Body of pancreas (tissue), 4 donors: ENCODE measurements around the gene ARAP2. TPM values are rescaled to one million over a fixed set of nuclear protein-coding genes. Genes with fewer than 3 reads are reported as not detected.

Experiments used
- ATAC-seq: fragments of 150-250 bp; one replicate; pipeline ENCODE4 v1.9.1; 2016
- DNase-seq, 4 donors: peaks; one replicate each; pipeline ENCODE4 v3.0.0-alpha.2; 2019
- H3K27ac ChIP-seq, 4 donors: fragments of 200-600 bp; sonication (generic); 1 replicate in 3 of 4; 2 replicates in 1 of 4; pipeline versions ENCODE4 v1.5.1 to v1.6.1; 2016 to 2019; ENCODE audit warnings: mild to moderate bottlenecking in 1 of 4, mixed read lengths in 1 of 4, moderate library complexity in 1 of 4
- H3K27me3 ChIP-seq, 2 donors: fragments of 200-600 bp; sonication (generic); one replicate each; pipeline ENCODE4 v1.6.0; 2016; ENCODE audit warnings: mild to moderate bottlenecking in 1 of 2
- H3K36me3 ChIP-seq, 2 donors: fragments of 200-600 bp; sonication (generic); replicated peaks in 1 of 2; 2 replicates each; pipeline ENCODE4 v1.5.1; 2016; ENCODE audit warnings: low read depth in 2 of 2; ENCODE audit not compliant: insufficient read depth in 1 of 2
- H3K4me1 ChIP-seq: fragments of 200-600 bp; sonication (generic); one replicate; pipeline ENCODE4 v1.6.0; 2016
- H3K4me3 ChIP-seq, 2 donors: fragments of 200-600 bp; sonication (generic); 1 replicate in 1 of 2; 2 replicates in 1 of 2; pipeline ENCODE4 v1.5.1; 2016 to 2019
- H3K9me3 ChIP-seq, 3 donors: fragments of 200-600 bp; sonication (generic); 1 replicate in 2 of 3; 2 replicates in 1 of 3; pipeline ENCODE4 v1.5.1; 2016
- CTCF ChIP-seq, 7 experiments: fragments of 450-650 bp in 4 of 7; fragments of 200-600 bp in 3 of 7; sonication (generic) in 3 of 7; IDR thresholded peaks; one replicate each; pipeline ENCODE4 v1.5.1; 2016 to 2019; ENCODE audit warnings: antibody characterized with exemption in 7 of 7
- POLR2A ChIP-seq, 3 donors: fragments of 450-650 bp; IDR thresholded peaks; one replicate each; pipeline ENCODE4 v1.6.1; 2016; ENCODE audit warnings: antibody characterized with exemption in 3 of 3, mild to moderate bottlenecking in 2 of 3
- WGBS, 2 donors: methylation state at CpG; one replicate each; pipeline ENCODE4 v1.1.5; 2017; 5-methylcytosine and 5-hydroxymethylcytosine counted together
- intact Hi-C: fragments of 100-400 bp; cut with DNase I; formaldehyde crosslinking; loops from one replicate; pipeline ENCODE4 v1.15.1; 2023
- total RNA-seq, 2 donors: library from RNA; depleted of rRNA; stranded (reverse); fragments of >200 nt; gene quantifications; one replicate each; pipeline ENCODE4 v1.1.0, GENCODE V29; 2016

ARAP2 gene
- total RNA-seq, 2 donors from 2014 or later: 12.5 to 14.3 TPM

DNA sequence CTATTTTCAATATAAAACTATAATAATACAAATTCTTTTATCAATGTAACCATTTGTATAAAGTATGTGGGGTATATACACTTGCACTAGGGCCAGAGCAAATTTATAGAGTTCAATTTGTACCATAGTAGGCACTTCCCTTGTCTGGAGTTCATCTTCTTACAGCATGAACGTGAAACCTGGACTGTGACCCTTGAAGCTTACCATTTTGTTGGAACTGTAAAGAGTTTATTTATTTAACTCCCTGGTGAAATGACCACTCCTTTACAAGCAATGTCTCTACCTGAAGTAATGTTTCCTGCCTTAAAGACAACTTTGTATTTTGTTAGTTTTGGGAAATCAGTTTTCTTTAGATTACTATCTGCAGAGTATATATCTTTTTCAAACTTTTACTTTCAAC is 188.2 kb downstream of the ARAP2 start:
- ATAC-seq (no peak), DNase-seq (no peak)
- no peak overlapping the region for H3K27ac ChIP-seq
- intact Hi-C loops: no loop called here
- no peaks in the 10 kb centered on the region for H3K27me3 ChIP-seq
- no peak overlapping the region for H3K4me3 ChIP-seq
- TF ChIP-seq POLR2A (IDR thresholded peaks at IDR 0.05) (no peak), CTCF (IDR thresholded peaks at IDR 0.05) (no peak)
- no peaks in the 10 kb centered on the region for H3K36me3 ChIP-seq
- WGBS, 2 donors: 64 to 81% methylated on average over 1 of the region's 1 CpG
- H3K4me1 ChIP-seq: no peaks in the 10 kb centered on the region
- no peaks in the 10 kb centered on the region for H3K9me3 ChIP-seq

DNA sequence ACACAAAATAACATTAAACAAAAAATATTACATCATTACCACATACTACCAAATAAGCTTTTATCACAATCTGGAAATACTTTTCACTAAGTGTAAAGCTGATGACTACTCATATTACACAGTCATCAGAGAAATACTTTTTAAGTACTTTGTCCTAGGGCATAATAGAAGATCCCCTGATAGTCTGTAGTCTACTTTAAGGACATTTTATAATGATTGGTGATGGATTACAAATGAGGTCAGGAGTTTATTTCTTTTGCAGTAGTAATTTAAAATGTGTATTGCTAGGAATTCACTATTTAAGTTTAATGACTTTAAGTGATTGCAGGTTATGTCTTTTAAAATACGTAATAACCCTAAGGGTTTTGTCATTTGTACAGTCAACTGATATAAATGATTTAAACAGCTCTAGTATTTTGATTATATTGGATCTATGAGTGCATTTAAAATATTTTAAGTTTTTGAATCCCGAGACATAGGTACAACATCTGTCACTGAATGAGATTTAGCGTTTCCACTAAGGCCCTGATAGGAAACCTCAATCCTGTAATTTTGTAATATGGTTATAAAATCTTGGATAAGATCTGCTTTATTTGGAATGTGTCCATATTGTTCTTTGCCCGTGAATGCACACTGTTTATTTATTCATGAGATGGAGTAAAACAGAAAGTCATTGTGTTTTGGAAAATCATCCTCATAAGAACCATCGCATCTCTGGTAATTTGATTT is 189.5 kb downstream of the ARAP2 start:
- Histone ChIP-seq H3K4me3 (no peak overlapping the region), H3K36me3 (no peaks in the 10 kb centered on the region), H3K27me3 (no peaks in the 10 kb centered on the region), H3K9me3 (no peaks in the 10 kb centered on the region), H3K27ac (no peak overlapping the region), H3K4me1 (no peaks in the 10 kb centered on the region)
- ATAC-seq (no peak), DNase-seq (no peak)
- TF ChIP-seq CTCF (IDR thresholded peaks at IDR 0.05): no peak
- TF ChIP-seq POLR2A (IDR thresholded peaks at IDR 0.05): no peak
- intact Hi-C loops: no loop called here
- WGBS, 2 donors: 72 to 75% methylated on average over 5 of the region's 5 CpGs

- Histone ChIP-seq H3K4me1 (no peaks in the 10 kb centered on the region), H3K27me3 (no peaks in the 10 kb centered on the region), H3K9me3 (no peaks in the 10 kb centered on the region), H3K36me3 (no peaks in the 10 kb centered on the region), H3K27ac (no peak overlapping the region), H3K4me3 (no peak overlapping the region)
- TF ChIP-seq CTCF (IDR thresholded peaks at IDR 0.05) (no peak), POLR2A (IDR thresholded peaks at IDR 0.05) (no peak)
- WGBS, 2 donors: 76 to 93% methylated on average over 2 of the region's 2 CpGs
- no peak for ATAC-seq
- DNase-seq: no peak
- intact Hi-C loops: no loop called here
Measured at GRCh38 chr4:36053930-36054329, 190.4 kb downstream of the ARAP2 start.

DNA sequence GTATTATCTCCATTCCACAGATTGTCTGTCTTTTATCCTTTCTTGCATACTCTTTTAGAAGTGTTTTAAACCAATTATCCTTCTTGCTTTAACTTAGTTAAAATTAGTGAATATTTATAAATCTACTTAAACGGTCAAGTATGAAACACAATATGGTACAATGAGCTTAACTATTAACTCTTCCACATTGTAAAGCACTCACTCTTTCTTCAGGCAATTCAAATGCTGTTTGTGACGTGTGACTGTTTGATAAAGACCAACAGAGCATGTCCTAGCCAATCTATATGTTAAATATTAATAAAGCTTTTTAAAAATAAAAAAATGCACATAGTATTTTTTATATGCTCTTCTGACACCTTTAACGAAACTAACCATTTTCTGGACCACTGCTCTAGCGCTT is 192.7 kb downstream of the ARAP2 start:
- Histone ChIP-seq H3K9me3 (no peaks in the 10 kb centered on the region), H3K4me3 (no peak overlapping the region), H3K27me3 (no peaks in the 10 kb centered on the region), H3K27ac (no peak overlapping the region), H3K36me3 (no peaks in the 10 kb centered on the region), H3K4me1 (no peaks in the 10 kb centered on the region)
- 67 to 72% methylated on average over 4 of the region's 4 CpGs for WGBS, 2 donors
- no peak for DNase-seq
- no peak for TF ChIP-seq POLR2A (IDR thresholded peaks at IDR 0.05)
- no peak for TF ChIP-seq CTCF (IDR thresholded peaks at IDR 0.05)
- intact Hi-C loops: no loop called here
- ATAC-seq: no peak

- no peak for ATAC-seq
- Histone ChIP-seq H3K4me3 (no peak overlapping the region), H3K4me1 (no peaks in the 10 kb centered on the region), H3K27ac (no peak overlapping the region), H3K36me3 (no peaks in the 10 kb centered on the region), H3K9me3 (no peaks in the 10 kb centered on the region), H3K27me3 (no peaks in the 10 kb centered on the region)
- no peak for DNase-seq
- TF ChIP-seq CTCF (IDR thresholded peaks at IDR 0.05): no peak
- TF ChIP-seq POLR2A (IDR thresholded peaks at IDR 0.05): no peak
- intact Hi-C loops: no loop called here
Measured at GRCh38 chr4:36046026-36046425, 198.3 kb downstream of the ARAP2 start.
